Gastrocnemius medialis (tissue), 4 donors: ENCODE measurements around the gene PPFIA1.

Experiments used
- CTCF ChIP-seq, 5 experiments: fragments of 450-650 bp in 3 of 5; fragments of 200-600 bp in 2 of 5; sonication (generic) in 2 of 5; IDR thresholded peaks in 4 of 5; conservative IDR thresholded peaks in 1 of 5; 1 replicate in 4 of 5; 2 replicates in 1 of 5; pipeline ENCODE4 v1.5.1; 2016 to 2019; ENCODE audit warnings: antibody characterized with exemption in 5 of 5, mild to moderate bottlenecking in 3 of 5, moderate library complexity in 3 of 5
- POLR2A ChIP-seq, 2 donors: fragments of 450-650 bp; IDR thresholded peaks; one replicate each; pipeline ENCODE4 v1.6.1; 2017; ENCODE audit warnings: antibody characterized with exemption in 2 of 2, mild to moderate bottlenecking in 2 of 2, moderate library complexity in 2 of 2

GRCh38 chr11:70433526-70433925 lies 163.0 kb downstream of the PPFIA1 start:
- TF ChIP-seq CTCF (IDR thresholded peaks at IDR 0.05 in 4 of 5, conservative IDR thresholded peaks at IDR 0.05 in 1 of 5), result no peak
- no peak for TF ChIP-seq POLR2A (IDR thresholded peaks at IDR 0.05)
